ENCODE results near the gene CBFA2T2.

CBFA2T2 gene

DNA sequence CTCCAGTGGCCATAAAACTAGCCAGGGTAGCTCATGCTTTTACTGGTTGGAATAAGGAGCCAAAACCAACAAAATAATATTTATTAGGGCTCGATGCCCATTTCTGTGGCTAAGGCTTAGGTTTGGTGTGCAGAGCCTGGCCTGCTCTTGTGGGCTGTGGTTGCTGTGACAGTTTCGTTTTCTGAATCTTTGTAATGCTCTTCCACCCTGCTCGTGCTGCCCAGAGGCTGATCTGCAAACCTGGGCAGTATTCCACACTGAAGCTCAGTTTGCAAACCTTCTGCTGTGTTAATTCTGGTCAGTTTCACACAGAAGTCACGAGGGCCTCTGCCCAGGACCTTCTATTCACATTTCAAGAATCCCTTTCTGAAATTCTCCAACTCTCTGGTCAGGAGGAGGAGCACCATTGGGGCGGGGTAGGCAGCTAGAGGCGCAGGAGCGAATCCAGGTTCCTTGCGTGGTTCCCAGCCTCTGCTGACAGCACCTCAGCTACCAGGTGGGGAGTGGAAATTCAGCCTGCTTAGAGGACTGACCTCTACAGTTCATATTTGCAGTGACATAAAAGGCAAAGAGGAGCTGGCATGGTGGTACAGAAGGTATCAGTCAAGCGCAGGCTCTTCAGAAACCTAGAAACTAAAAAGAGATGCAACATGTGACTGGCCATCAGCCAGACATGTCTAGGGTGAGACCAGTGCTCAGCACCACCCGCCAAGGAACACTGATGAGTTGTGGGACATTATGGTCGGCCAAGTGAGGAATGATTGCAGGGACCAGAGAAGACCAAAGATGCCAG, 157.9 kb downstream of the CBFA2T2 start:
- in situ Hi-C loops (cut with MboI; ENCODE audit: low sequenced_read_pairs), result no loop called here

DNA sequence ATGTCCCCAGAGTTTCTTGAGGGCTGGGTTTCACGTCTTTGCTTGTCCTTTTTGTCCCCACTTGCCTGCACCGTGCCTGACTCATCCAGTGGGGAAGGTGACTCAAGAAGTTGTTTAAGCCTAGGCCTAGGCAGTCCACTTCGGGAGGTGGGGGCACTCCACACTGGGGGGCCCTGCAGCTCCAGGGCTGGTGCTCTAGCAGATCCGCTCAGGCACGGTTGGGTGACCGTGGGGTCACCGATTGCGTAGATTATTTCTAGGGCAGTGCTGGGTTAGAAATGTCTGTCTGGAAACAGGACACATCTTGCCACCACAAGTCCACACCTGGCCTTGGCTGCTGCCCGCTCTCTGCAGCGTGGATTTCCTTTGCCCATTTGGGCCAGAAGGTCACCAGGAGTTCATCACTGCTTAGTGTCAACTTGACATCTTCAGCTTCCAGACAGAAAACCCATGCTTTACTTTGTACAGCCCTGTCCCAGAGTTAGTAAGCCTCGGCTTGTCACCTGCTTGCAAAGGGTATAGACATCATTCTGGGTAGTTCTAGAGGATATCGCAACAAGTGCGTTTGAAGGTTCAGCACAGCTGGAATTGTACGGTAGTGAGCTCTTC, 158.6 kb downstream of the CBFA2T2 start:
- in situ Hi-C loops (cut with MboI; ENCODE audit: low sequenced_read_pairs), result no loop called here

GRCh38 chr20:33649201-33649681, 159.3 kb downstream of the CBFA2T2 start:
- in situ Hi-C loops (cut with MboI; ENCODE audit: low sequenced_read_pairs), result no loop called here

DNA sequence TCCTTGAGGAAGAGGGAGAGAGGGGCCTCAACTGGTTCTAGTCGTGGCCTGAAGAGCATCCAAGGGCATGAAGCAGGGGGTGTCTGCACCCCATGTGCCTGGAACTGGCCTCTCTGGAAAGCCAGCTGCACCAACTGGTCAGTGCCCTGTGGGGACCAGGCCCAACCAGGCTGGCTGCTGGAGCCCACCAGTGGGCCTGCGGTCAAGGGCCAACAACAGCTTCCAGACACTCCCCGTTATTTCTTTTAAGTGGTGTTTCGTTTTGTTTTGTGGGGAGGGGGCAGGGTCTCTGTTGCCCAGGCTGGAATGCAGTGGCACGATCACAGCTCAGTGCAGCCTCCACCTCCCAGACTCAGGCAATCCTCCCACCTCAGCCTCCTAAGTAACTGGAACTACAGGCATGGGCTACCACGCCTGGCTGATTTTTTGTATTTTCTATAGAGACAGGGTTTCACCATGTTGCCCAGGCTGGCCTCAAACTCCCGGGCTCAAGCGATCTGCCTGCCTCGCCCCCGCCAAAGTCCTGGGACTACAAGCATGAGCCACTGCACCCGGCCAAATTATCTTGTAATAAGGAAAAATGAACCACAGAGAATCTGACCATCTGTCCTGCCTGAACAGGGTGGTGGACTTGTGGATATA, 160.3 kb downstream of the CBFA2T2 start:
- in situ Hi-C loops (cut with MboI; ENCODE audit: low sequenced_read_pairs), result no loop called here

DNA sequence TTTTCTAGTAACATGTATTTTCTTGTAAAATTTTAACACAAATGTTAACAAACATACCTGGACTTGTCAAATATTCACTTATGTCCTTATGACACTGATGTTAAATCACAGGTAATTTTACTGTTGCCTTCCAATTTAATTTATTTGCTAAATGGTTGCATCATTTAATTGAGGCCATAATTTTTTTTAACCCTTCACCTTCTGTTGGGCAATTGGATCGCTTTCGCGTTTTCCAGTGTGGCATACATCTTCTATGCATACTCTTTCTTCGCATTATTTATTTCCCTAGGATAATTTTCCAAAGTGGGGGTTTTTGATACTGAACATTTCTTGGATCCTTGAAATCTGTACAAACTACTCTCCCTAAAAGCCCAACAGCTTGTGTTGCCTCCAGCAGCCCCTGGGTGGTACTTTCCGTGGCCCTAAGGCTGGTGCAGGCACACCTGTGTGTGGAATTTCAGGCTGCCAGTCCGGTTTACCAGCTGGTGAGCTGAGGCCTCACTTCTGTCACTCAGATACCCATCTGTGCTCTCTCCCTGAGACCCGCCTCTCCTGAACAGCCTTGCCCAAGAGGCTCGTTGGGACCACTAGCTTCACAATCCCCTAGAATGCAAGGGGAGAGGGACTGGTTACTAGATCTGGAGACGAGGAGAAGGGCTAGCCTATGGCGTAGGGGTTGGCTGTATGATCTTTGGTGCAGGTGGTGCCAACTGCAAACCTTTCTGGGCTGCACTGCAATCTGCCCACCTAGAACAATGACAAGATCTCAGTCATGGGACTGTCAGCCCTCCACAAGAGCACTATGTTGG, 161.1 kb downstream of the CBFA2T2 start:
- in situ Hi-C loops (cut with MboI; ENCODE audit: low sequenced_read_pairs), result no loop called here

DNA sequence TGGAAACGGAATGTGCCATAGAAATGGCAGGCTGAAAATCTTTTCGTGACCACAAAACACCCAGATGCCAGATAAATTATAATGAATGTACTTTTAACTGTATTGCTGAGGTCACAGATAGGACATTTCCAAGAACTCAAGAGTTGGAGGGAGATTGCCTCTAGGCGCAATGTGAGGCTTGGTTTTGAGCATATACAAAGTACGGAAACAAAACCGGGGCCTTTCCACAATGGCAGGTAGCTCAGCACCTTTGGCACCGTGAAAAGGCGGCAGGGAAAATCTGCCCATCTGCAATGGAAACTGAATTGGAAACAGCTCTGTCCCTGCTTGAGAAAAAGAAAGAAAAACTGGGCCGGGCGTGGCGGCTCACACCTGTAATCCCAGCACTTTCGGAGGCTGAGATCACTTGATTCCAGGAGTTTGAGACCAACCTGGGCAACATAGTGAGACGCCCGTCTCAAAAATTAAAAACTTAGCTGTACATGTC, 161.7 kb downstream of the CBFA2T2 start:
- in situ Hi-C loops (cut with MboI; ENCODE audit: low sequenced_read_pairs), result no loop called here

DNA sequence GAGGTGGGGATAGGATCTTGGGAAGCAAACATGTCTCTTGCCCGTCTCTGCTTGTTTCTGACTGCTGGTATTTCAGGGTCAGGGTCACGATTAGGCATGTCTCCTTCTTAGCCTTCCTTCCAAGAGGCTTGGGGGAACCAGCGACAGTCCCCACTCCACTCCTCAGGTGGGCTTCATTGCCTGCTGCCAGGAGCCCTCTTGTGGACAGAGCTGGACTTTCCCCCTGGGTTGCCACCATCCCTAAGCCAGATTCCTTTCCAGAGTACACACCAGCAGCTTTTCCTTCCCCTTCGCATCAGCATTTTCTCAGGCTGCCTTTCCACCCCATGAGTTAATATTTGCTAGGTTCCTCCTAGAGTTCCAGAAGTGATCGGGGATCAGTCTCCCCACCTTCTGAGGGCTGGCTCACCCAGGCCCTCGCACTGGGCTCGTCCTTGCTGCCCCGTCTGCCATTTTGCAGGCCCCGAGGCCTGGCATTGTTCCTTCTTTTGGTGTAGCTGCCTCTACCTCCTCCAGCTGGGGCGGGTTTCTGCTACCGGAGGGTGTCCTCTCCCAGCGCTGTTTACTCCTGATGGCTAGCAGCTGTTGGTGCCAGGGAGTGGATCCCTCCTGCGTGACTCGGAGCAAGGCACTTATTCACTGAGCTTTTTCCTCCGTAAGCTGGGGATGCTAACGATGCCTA, 163.5 kb downstream of the CBFA2T2 start:
- in situ Hi-C loops (cut with MboI; ENCODE audit: low sequenced_read_pairs), result no loop called here

DNA sequence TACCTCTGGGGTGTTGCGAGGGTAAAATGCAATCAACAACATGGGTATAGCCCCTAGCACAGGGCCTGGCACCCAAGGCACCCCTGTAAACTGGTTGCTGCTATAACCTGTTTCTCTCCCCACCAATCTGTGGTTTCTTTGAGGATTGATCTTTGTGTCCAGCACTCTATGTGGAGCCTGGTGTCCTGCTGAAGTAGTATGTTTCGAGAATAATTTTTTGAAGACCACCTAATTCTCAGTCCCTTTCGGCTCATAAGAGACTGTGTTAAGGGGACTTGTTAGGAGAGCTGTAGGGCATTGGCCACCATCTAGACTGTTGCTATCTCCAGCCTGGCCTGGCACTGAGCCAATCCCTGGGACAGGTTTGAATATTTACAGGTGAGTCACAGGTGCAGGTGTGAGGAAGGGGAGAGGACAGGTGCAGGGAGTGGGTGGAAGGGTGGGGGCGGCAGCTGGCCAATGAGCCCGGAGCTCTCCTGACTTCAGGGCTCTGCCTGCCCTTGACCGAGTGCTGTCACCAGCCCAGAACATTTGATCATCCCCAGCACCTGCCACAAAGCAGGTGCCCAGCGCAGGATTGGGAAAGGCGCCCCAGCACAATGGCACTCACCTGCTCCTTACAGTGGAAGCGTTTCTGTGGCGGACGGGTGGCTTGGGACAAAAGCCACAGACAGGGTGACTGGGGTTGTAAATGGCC, 164.2 kb downstream of the CBFA2T2 start:
- in situ Hi-C loops (cut with MboI; ENCODE audit: low sequenced_read_pairs), result no loop called here

- in situ Hi-C loops (cut with MboI; ENCODE audit: low sequenced_read_pairs), result no loop called here
Measured at GRCh38 chr20:33654680-33655161, 164.8 kb downstream of the CBFA2T2 start.

DNA sequence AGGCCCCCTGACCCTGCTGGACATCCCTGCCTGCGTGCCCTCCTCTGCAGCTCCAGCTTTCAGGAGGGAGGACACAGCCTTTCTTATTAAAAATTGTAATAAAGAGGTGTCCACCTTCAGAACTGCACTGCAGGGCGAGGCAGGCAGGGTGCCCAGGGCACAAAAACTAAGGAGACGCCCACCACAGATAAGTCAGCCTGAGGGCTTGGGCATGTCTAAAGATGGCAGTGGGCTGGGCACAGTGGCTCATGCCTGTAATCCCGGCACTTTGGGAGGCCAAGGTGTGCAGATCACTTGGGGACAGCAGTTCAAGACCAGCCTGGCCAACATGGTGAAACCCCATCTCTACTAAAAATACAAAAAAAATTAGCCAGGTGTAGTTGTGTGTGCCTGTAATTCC, 165.3 kb downstream of the CBFA2T2 start:
- in situ Hi-C loops (cut with MboI; ENCODE audit: low sequenced_read_pairs), result no loop called here

- in situ Hi-C loops (cut with MboI; ENCODE audit: low sequenced_read_pairs), result no loop called here
Measured at GRCh38 chr20:33656010-33656782, 166.3 kb downstream of the CBFA2T2 start.

GRCh38 chr20:33656783-33657703, 167.1 kb downstream of the CBFA2T2 start:
- in situ Hi-C loops (cut with MboI; ENCODE audit: low sequenced_read_pairs), result no loop called here

DNA sequence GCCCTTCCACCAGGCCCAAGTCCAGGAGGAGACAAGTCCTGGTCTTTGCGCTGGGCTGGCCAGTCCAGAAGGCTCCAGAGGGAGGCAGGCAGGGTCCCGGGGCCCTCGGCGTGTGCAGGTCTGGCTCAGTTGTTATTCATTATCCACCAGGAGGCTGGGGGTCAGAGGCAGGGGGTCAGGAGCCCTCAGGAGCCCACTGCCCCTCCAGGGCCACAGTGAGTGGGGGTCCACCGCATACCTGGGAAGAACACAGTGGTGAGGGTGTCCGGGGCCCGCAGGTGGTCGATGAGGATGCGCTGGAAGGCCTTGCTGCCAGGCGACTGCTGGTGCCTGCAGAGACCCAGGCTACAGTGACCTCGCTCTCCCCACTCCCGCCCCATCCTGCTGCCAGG, 167.8 kb downstream of the CBFA2T2 start:
- in situ Hi-C loops (cut with MboI; ENCODE audit: low sequenced_read_pairs), result no loop called here

- in situ Hi-C loops (cut with MboI; ENCODE audit: low sequenced_read_pairs), result no loop called here
Measured at GRCh38 chr20:33658510-33658909, 168.6 kb downstream of the CBFA2T2 start.

GRCh38 chr20:33658929-33659328, 169.0 kb downstream of the CBFA2T2 start:
- in situ Hi-C loops (cut with MboI; ENCODE audit: low sequenced_read_pairs), result no loop called here

- in situ Hi-C loops (cut with MboI; ENCODE audit: low sequenced_read_pairs), result loop anchor here (10.0 kb wide), 1 partner anchor 205 kb away; no protein-coding TSS in a partner anchor
Measured at GRCh38 chr20:33659341-33660034, 169.6 kb downstream of the CBFA2T2 start.

GRCh38 chr20:33660035-33660684, 170.3 kb downstream of the CBFA2T2 start:
- in situ Hi-C loops (cut with MboI; ENCODE audit: low sequenced_read_pairs), result loop anchor here (10.0 kb wide), 1 partner anchor 205 kb away; no protein-coding TSS in a partner anchor

All from HL-60/S4 treated with retinoic acid at 250 ng/mL for 4 days and 3 days (cell line).